ENCODE measurements around the gene ARHGAP18. TPM values are rescaled to one million over a fixed set of nuclear protein-coding genes. Genes with fewer than 3 reads are reported as not detected.

ARHGAP18 gene
- total and polyA plus RNA-seq, 2 of the 13 experiments (the other 11 are each of a cell fraction or from before 2014, with no cell fraction given) = 58.2 to 115 TPM

- FAIRE-seq (no peak), DNase-seq (ENCODE audit: low spot score) (no peak), ATAC-seq (no peak)
- Histone ChIP-seq H4K20me1 (ENCODE audit: insufficient read depth, low read length) (no peaks in the 10 kb centered on the region), H3K4me2 (ENCODE audit: low read depth, low read length) (no peak overlapping the region), H3K4me1 (ENCODE audit: insufficient read depth, low read length) (no peaks in the 10 kb centered on the region), H3K9me3 (ENCODE audit: low read length) (no peaks in the 10 kb centered on the region), H3K27me3 (ENCODE audit: control insufficient read depth in 1 of 2, insufficient read depth in 2 of 2, low read length in 2 of 2) (no peaks in the 10 kb centered on the region), H3K9ac (ENCODE audit: insufficient read depth, low read depth, low read length) (no peak overlapping the region), H3K27ac (ENCODE audit: extremely low read length, insufficient read depth, low read length) (no peak overlapping the region), H3K36me3 (replicated peaks in 1 of 2; ENCODE audit: control insufficient read depth in 1 of 2, insufficient read depth in 2 of 2, low read length in 2 of 2) (no peaks in the 10 kb centered on the region; a peak in 1 of 5 replicates), H3K79me2 (ENCODE audit: insufficient read depth, low read length) (no peaks in the 10 kb centered on the region), H2AFZ (ENCODE audit: low read length) (no peak overlapping the region), H3K4me3 (replicated peaks in 1 of 3; ENCODE audit: insufficient read depth in 1 of 3, low read depth in 2 of 3, low read length in 3 of 3) (no peak overlapping the region)
- BruUV-seq (replicated peaks) = no TSS peak
- in situ Hi-C loops (cut with HindIII; ENCODE audit: extremely low pct_ligation_motif_present, low pct_unique_long_range_greater_than_20kb) (no loop called here), intact Hi-C loops (cut with micrococcal nuclease; ENCODE audit: unreplicated experiment) (no loop called here)
- ChIA-PET POLR2A (no interaction called here), CTCF (ENCODE audit: low intra/inter-chr PET ratio, low total read pairs) (no interaction called here)
- TF ChIP-seq ZNF468 (CRISPR knock-in tag; IDR thresholded peaks at IDR 0.05) (no peak), SNAPC2 (CRISPR knock-in tag; IDR thresholded peaks at IDR 0.05) (no peak), MAF1 (CRISPR knock-in tag; IDR thresholded peaks at IDR 0.05; ENCODE audit: borderline replicate concordance) (no peak), KLF13 (CRISPR knock-in tag; IDR thresholded peaks at IDR 0.05) (no peak), ZNF724P (CRISPR knock-in tag; IDR thresholded peaks at IDR 0.05; ENCODE audit: borderline replicate concordance) (no peak), STAT5B (CRISPR knock-in tag; IDR thresholded peaks at IDR 0.05) (no peak), TBX3 (IDR thresholded peaks at IDR 0.05; ENCODE audit: borderline replicate concordance) (no peak), ZBTB20 (CRISPR knock-in tag; IDR thresholded peaks at IDR 0.05; ENCODE audit: borderline replicate concordance, low read depth) (no peak), CTCF (CRISPR knock-in tag; IDR thresholded peaks at IDR 0.05) (no peak), ZNF510 (CRISPR knock-in tag; IDR thresholded peaks at IDR 0.05; ENCODE audit: low read depth) (no peak), ZNF577 (CRISPR knock-in tag; IDR thresholded peaks at IDR 0.05; ENCODE audit: borderline replicate concordance, low read depth) (no peak), KDM5B (CRISPR knock-in tag; IDR thresholded peaks at IDR 0.05; ENCODE audit: borderline replicate concordance) (no peak), ZNF562 (CRISPR knock-in tag; IDR thresholded peaks at IDR 0.05; ENCODE audit: borderline replicate concordance) (no peak), CBX5 (CRISPR knock-in tag; IDR thresholded peaks at IDR 0.05; ENCODE audit: borderline replicate concordance) (no peak), TBP (CRISPR knock-in tag; IDR thresholded peaks at IDR 0.05) (no peak)
- WGBS (ENCODE audit: low lambda C conversion rate) = 83% methylated on average over 4 of the region's 4 CpGs
These were observed 163.3 kb downstream of the ARHGAP18 start for GRCh38 chr6:129546702-129547101.
